Effector memory CD8-positive, alpha-beta T cell (primary cell): Measurements from ENCODE around the gene KIF20B.
A peak's percentile ranks its signal among the peaks of the same experiment; 100 is the strongest.

Source experiments
- ATAC-seq: fragments of 150-1000 bp; cut with Tn5 transposase; replicated peaks from 2 replicates; pipeline ENCODE4 v1.10.0; 2021; ENCODE audit warnings: mild to moderate bottlenecking, moderate library complexity
- DNase-seq, 3 experiments: peaks; one replicate each; pipeline ENCODE4 v3.0.0; 2021
- H3K27ac Mint-ChIP-seq, 2 donors: one replicate each; pipeline ENCODE4 v1.8.0; 2022; ENCODE audit warnings: mild to moderate bottlenecking in 2 of 2, mixed read lengths in 2 of 2, moderate library complexity in 2 of 2
- H3K27me3 Mint-ChIP-seq, 2 donors: one replicate each; pipeline ENCODE4 v1.8.0; 2022; ENCODE audit warnings: mixed read lengths in 2 of 2
- H3K36me3 Mint-ChIP-seq: one replicate; pipeline ENCODE4 v1.8.0; 2022; ENCODE audit warnings: mild to moderate bottlenecking, moderate library complexity, mixed read lengths; ENCODE audit not compliant: insufficient read depth
- H3K4me1 Mint-ChIP-seq, 2 donors: one replicate each; pipeline ENCODE4 v1.8.0; 2022; ENCODE audit warnings: low read depth in 2 of 2, mixed read lengths in 2 of 2
- H3K4me3 Mint-ChIP-seq, 2 donors: one replicate each; pipeline ENCODE4 v1.8.0; 2022; ENCODE audit warnings: mild to moderate bottlenecking in 2 of 2, mixed read lengths in 2 of 2, moderate library complexity in 2 of 2
- H3K9me3 Mint-ChIP-seq, 2 donors: one replicate each; pipeline ENCODE4 v1.8.0; 2022; ENCODE audit warnings: mixed read lengths in 2 of 2

KIF20B gene

DNA sequence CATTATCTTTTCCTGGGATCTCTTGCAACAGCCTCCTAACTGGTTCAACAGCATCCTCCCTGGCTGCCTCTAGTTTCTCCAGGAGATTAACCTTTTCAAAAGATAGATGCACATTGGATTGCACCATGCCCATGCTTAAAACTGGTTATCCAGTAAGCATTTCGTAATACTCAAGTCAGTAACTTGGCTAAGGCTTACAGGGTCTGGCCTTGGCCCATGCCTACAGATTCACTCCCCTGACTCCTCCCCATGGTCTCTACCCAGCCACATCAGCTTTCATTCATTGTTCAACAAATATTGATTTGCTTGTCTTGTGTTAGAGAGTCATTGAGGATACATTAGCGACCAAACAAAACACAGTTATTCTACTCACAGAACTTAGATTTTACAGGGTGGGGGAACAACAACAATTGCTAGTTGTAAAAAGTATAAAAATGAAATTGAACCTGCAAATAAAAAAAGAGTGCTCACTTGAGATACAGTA is 1.8 kb upstream of the KIF20B start:
- ATAC-seq (no peak), DNase-seq (no peak)
- Mint-ChIP-seq H3K36me3 (peaks cover 16% of the 10 kb centered on the region), H3K4me3 (no peak overlapping the region), H3K4me1 (peaks cover 16 to 18% of the 10 kb centered on the region in 2 donors), H3K27me3 (no peaks in the 10 kb centered on the region), H3K9me3 (no peaks in the 10 kb centered on the region), H3K27ac (peak overlapping the region in 1 of 2 donors; percentile 9)

DNA sequence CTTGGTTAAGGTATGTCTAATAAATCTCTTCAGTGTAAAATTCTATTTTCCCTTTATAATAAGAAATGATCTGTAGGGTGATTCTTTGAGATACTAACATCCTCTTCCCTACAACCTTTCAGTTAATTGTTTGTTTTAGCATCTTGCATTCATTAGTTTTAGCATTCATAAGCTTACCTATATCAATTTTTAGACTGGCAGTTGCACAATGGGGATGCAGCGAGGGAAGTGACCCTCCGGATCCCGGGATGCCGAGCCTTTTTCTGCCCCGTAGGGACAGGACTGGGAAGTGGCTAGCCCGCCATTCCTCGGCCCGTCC is 508 bp upstream of the KIF20B start:
- Mint-ChIP-seq H3K27ac (peak overlapping the region; percentile 97 to 98), H3K27me3 (no peaks in the 10 kb centered on the region), H3K4me3 (peak overlapping the region; percentile 93 to 98), H3K9me3 (no peaks in the 10 kb centered on the region), H3K4me1 (peaks cover 19 to 20% of the 10 kb centered on the region in 2 donors), H3K36me3 (peaks cover 17% of the 10 kb centered on the region)
- DNase-seq (no peak), ATAC-seq (no peak)

DNA sequence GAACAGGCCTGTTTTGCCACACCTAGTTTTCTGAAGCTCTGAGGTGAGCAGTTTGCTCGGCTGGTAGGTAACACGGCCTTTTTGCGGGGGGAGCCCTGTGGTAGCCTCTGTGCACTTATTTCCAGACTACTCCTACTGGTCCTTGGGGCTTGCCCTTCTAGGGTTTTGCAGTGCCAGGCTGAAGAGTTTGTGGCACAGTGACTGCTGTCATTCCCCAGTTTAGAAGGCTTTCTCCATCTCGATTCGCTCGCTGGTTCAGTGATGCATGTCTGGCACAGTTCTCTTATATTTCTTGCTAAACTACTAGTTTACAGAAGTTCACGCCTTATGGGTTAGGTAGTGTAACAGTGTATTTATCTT is 711 bp downstream of the KIF20B start:
- Mint-ChIP-seq H3K36me3 (peaks cover 17% of the 10 kb centered on the region), H3K27ac (peak overlapping the region; percentile 97 to 98), H3K4me3 (peak overlapping the region; percentile 93 to 98), H3K27me3 (no peaks in the 10 kb centered on the region), H3K4me1 (peaks cover 20 to 23% of the 10 kb centered on the region in 2 donors), H3K9me3 (no peaks in the 10 kb centered on the region)
- DNase-seq (peak; percentile 9 to 23 (median 18)), ATAC-seq (no peak)

DNA sequence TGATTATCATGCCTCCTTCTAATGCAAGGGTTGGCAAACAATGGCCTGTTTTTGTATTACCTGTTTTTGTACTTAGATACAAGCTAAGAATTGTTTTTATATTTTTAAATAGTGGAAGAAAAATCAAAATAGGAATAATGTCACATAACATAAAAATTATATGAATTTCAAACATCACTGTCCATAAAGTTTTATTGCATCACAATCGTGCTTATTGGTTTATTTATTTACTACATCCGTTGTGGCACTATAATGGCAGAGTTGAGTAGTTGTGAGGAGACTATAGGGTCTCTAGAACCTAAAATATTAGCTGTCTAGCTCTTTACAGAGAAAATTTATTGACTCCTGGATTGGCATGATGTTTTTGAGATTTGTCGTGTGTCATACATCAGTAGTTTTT is 4.1 kb downstream of the KIF20B start:
- ATAC-seq (no peak), DNase-seq (no peak)
- H3K27me3 Mint-ChIP-seq: no peaks in the 10 kb centered on the region
- no peaks in the 10 kb centered on the region for H3K9me3 Mint-ChIP-seq
- H3K4me3 Mint-ChIP-seq: no peak overlapping the region
- H3K4me1 Mint-ChIP-seq: peaks cover 19 to 23% of the 10 kb centered on the region in 2 donors
- H3K27ac Mint-ChIP-seq: no peak overlapping the region
- peaks cover 19% of the 10 kb centered on the region for H3K36me3 Mint-ChIP-seq

DNA sequence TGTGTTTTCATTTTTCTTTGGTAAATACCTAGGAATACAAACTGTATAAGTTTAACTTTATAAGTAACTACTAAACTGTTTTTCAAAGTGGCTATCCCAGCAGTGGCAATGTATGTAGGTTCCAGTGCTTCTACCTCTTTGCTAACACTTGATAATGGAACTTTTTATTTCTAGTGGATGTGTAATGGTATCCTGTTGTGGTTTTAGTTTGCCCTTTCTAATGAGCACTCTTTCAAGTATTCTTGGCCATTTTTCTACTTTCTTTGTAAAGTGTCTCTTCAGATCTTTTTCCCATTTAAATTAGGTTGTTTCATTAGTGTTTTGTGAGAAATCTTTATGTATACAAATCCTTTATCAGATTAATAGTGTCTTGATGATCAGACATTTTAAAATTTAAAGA is 4.6 kb downstream of the KIF20B start:
- peaks cover 17% of the 10 kb centered on the region for H3K36me3 Mint-ChIP-seq
- ATAC-seq (no peak), DNase-seq (no peak)
- no peak overlapping the region for H3K4me3 Mint-ChIP-seq
- H3K9me3 Mint-ChIP-seq: no peaks in the 10 kb centered on the region
- peaks cover 13 to 19% of the 10 kb centered on the region in 2 donors for H3K4me1 Mint-ChIP-seq
- H3K27ac Mint-ChIP-seq: no peak overlapping the region
- H3K27me3 Mint-ChIP-seq: no peaks in the 10 kb centered on the region

DNA sequence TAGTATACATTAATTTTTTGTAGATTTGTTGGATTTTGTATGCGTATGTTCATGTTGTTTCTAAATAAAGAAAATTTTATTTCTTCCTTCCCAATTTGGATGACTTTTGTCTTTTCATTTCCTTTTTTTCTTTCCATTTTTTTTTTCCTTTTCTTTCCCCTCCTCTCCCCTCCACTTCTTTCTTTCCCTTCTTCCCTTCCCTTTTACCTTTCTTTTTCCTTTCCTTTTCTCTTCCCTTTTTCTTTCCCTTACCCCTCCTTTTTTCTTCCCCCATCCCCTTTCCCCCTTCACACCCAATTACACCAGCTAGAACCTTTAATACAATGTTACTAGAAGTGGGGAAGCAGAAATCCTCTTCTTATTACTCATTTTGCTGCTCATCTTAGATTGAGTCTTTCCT is 6.0 kb downstream of the KIF20B start:
- H3K4me1 Mint-ChIP-seq: peaks cover 6 to 7% of the 10 kb centered on the region in 2 donors
- H3K27ac Mint-ChIP-seq: no peak overlapping the region
- peaks cover 11% of the 10 kb centered on the region for H3K36me3 Mint-ChIP-seq
- DNase-seq (no peak), ATAC-seq (no peak)
- no peaks in the 10 kb centered on the region for H3K27me3 Mint-ChIP-seq
- H3K9me3 Mint-ChIP-seq: no peaks in the 10 kb centered on the region
- H3K4me3 Mint-ChIP-seq: no peak overlapping the region

DNA sequence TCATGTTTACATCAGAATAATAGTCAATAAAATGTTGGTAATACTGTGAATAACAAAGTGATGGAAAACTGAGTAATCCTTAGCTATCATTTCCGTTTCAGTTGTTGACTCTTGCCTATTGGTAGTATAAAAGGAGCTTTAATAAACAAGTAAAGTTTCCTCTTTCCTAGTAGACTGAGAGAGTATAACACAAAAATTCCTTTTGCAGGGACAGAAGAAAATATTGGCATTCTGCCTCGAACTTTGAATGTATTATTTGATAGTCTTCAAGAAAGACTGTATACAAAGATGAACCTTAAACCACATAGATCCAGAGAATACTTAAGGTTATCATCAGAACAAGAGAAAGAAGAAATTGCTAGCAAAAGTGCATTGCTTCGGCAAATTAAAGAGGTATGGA is 9.4 kb downstream of the KIF20B start:
- Mint-ChIP-seq H3K4me1 (peaks cover 0 to 4% of the 10 kb centered on the region in 2 donors), H3K27ac (no peak overlapping the region), H3K9me3 (no peaks in the 10 kb centered on the region), H3K4me3 (no peak overlapping the region), H3K36me3 (peaks cover 11% of the 10 kb centered on the region), H3K27me3 (no peaks in the 10 kb centered on the region)
- DNase-seq (no peak), ATAC-seq (no peak)

DNA sequence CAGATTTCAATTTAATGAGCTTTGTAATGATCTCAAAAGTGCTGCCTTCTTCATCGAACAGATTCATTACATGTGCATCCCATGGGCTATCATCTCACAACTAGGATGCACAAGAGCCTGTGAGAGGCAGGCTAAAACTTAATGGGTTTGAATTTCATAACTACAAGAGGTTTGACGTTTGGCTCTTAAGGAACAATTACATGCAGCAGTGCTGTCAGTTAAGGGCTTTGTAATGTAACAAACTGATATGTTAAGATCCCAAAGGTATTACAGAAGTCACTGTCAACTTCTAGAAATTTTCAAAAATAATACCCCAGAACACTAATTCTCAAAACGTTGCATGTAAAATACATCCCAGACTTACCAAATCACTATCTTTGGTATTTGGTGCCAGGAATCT is 33.2 kb downstream of the KIF20B start:
- peaks cover 10% of the 10 kb centered on the region for H3K36me3 Mint-ChIP-seq
- peaks cover 0 to 2% of the 10 kb centered on the region in 2 donors for H3K4me1 Mint-ChIP-seq

DNA sequence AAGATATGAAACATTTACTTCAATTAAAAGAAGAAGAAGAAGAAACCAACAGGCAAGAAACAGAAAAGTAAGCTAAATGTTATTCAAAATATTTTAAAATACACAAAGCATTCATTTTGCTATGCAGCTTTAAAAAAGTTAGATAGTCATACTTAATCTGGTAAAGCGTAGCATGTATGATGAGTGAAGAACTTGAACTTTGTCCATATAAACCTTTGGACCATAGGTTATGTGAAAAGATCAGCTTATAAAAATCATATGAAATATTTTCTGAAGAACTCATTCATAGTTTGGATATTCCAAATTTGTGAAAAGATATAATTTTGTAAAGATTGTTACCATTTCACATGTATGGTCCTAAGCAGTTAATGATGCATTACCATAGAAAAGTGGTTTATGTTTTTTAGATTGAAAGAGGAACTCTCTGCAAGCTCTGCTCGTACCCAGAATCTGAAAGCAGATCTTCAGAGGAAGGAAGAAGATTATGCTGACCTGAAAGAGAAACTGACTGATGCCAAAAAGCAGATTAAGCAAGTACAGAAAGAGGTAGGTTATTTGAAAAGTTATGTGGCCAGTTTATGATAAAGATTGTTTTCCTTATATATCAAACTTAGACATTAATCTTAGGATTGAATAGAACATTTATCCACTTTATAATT is 37.3 kb downstream of the KIF20B start:
- Mint-ChIP-seq H3K4me3 (no peak overlapping the region), H3K4me1 (peaks cover 0 to 2% of the 10 kb centered on the region in 2 donors), H3K36me3 (peaks cover 7% of the 10 kb centered on the region), H3K27me3 (no peaks in the 10 kb centered on the region), H3K9me3 (no peaks in the 10 kb centered on the region), H3K27ac (peak overlapping the region; percentile 2 to 20)
- DNase-seq (no peak), ATAC-seq (peak; percentile 32)

More for the DNA sequence above, 33.2 kb downstream of the KIF20B start:
- DNase-seq: no peak
- H3K27ac Mint-ChIP-seq: no peak overlapping the region
- no peak for ATAC-seq
- no peaks in the 10 kb centered on the region for H3K9me3 Mint-ChIP-seq
- no peaks in the 10 kb centered on the region for H3K27me3 Mint-ChIP-seq
- H3K4me3 Mint-ChIP-seq: no peak overlapping the region

DNA sequence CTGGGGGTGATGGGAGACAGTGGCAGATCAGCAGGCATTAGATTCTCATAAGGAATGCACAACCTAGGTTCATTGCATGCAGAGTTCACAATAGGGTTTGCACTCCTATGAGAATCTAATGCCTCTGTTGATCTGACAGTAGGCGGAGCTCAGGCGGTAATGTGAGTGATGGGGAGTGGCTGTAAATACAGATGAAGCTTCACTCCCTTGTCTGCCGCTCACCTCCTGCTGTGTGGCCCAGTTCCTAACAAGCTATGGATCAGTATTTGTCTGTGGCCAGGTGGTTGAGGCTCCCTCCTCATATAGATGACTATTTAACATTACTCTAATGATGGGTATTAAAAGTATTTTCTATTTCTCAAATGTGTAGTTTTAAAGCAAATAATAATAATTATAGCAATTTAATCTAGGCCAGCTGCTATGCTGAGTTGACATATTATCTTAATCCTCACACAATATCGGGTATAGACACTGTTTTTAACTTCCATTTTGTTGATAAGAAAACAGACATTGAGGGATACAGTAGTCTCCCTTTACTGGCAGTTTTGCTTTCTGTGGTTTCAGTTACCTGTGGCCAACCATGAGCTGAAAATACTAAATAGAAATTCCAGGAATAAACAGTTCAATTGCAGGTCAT is 39.9 kb downstream of the KIF20B start:
- Mint-ChIP-seq H3K27ac (no peak overlapping the region), H3K4me1 (peaks cover 0 to 2% of the 10 kb centered on the region in 2 donors), H3K27me3 (no peaks in the 10 kb centered on the region), H3K4me3 (no peak overlapping the region), H3K36me3 (peaks cover 10% of the 10 kb centered on the region), H3K9me3 (no peaks in the 10 kb centered on the region)
- no peak for ATAC-seq
- DNase-seq: no peak

DNA sequence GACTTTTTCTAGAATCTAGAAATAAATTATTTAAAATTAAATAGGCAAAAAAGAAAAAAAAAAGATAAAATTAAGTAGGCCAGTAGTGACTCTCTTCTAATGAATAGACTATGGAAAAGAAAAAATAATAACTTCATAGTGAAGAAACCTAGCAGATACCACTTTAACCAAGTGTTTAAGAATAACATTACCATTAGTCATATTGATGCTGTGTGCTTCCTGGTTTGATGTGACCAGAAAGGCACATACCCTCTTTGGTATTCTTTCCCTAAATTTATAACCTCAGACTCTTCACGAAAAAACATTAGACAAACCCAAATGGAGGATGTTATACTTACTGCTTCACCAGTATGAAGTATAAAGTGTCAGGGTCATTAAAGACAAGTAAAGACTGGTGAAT is 42.6 kb downstream of the KIF20B start:
- H3K4me3 Mint-ChIP-seq: no peak overlapping the region
- no peak for ATAC-seq
- no peaks in the 10 kb centered on the region for H3K9me3 Mint-ChIP-seq
- no peak overlapping the region for H3K27ac Mint-ChIP-seq
- H3K4me1 Mint-ChIP-seq: no peaks in the 10 kb centered on the region
- H3K36me3 Mint-ChIP-seq: peaks cover 10% of the 10 kb centered on the region
- no peaks in the 10 kb centered on the region for H3K27me3 Mint-ChIP-seq
- no peak for DNase-seq

DNA sequence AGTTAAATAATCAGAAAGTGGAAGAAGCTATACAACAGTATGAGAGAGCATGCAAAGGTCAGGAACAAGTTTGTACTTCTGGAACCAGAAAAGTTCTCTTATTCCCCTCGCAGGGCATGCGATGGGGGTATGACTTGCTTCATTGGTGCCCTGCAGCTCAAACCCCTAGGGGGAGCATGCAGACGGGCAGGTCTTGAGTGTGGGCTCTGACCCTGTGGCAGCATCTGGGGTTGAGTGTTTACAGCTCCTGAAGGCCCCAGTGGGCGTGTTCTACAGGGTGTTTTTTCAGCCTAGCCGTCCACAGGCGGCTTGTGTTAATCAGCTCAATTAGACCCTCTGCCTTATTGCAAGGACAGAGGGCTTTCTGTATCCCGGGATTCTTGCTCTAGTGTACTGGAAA is 44.5 kb downstream of the KIF20B start:
- Mint-ChIP-seq H3K9me3 (no peaks in the 10 kb centered on the region), H3K27me3 (no peaks in the 10 kb centered on the region), H3K36me3 (peaks cover 7% of the 10 kb centered on the region), H3K4me3 (no peak overlapping the region), H3K4me1 (no peaks in the 10 kb centered on the region), H3K27ac (no peak overlapping the region)
- DNase-seq (no peak), ATAC-seq (no peak)

DNA sequence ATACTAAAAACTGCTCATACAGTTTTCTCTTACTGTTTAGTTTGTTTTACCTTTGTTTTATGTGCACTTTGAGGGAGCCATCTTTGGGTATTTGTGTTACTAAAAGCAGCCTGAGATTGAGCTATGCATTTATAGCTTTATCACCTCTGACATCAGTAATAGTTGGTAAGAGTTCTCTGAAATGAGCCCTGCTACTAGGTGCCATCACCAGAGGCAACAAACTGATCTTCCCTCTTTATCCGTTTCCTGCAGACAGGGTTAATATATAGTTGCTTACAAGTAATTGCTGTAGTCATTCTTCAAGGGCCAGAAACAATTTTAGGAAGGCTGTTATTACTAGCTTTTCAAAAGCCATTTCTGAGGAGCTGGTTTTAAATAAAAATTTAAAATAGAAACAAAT is 49.1 kb downstream of the KIF20B start:
- Mint-ChIP-seq H3K27me3 (no peaks in the 10 kb centered on the region), H3K27ac (no peak overlapping the region), H3K9me3 (no peaks in the 10 kb centered on the region), H3K4me3 (no peak overlapping the region), H3K4me1 (no peaks in the 10 kb centered on the region), H3K36me3 (peaks cover 10% of the 10 kb centered on the region)
- no peak for DNase-seq
- ATAC-seq: no peak

DNA sequence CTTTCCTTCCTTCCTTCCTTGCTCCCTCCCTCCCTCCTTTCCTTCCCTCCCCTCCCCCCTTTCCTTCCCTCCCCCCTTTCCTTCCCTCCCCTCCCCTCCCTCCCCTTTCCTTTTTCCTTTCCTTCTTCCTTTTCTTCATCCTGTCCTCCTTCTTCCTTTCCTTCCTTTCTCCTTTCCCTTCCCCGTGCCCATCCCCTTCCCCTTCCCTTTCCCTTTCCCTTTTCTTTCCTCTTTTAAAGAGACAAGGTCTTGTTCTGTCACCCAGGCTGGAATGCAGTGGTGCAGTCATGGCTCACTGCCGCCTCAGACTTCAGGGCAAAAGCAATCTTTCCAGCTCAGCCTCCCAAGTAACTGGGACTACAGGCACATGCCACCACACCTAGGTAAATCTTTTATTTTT is 54.0 kb downstream of the KIF20B start:
- no peaks in the 10 kb centered on the region for H3K27me3 Mint-ChIP-seq
- peaks cover 8% of the 10 kb centered on the region for H3K36me3 Mint-ChIP-seq
- H3K4me3 Mint-ChIP-seq: no peak overlapping the region

More for the DNA sequence above, 54.0 kb downstream of the KIF20B start:
- no peak for DNase-seq
- H3K9me3 Mint-ChIP-seq: no peaks in the 10 kb centered on the region
- H3K27ac Mint-ChIP-seq: no peak overlapping the region
- no peaks in the 10 kb centered on the region for H3K4me1 Mint-ChIP-seq
- no peak for ATAC-seq
